Ishikawa (cell line): Measurements from ENCODE around the gene BTAF1.

ENCODE experiments used
- CEBPB ChIP-seq: IDR thresholded peaks from 2 replicates; pipeline ENCODE4 v1.6.1; 2012
- CREB1 ChIP-seq: IDR thresholded peaks from 2 replicates; pipeline ENCODE4 v1.6.1; 2012; ENCODE audit warnings: low read depth
- EGR1 ChIP-seq: IDR thresholded peaks from 2 replicates; pipeline ENCODE4 v1.6.1; 2012
- EP300 ChIP-seq: IDR thresholded peaks from 2 replicates; pipeline ENCODE4 v1.6.1; 2012; ENCODE audit warnings: borderline replicate concordance
- FOXM1 ChIP-seq: IDR thresholded peaks from 2 replicates; pipeline ENCODE4 v1.6.1; 2012; ENCODE audit warnings: low read depth, borderline replicate concordance
- NFIC ChIP-seq: IDR thresholded peaks from 2 replicates; pipeline ENCODE4 v1.6.1; 2012
- RAD21 ChIP-seq: IDR thresholded peaks from 2 replicates; pipeline ENCODE4 v1.6.1; 2012; ENCODE audit warnings: low read depth
- REST ChIP-seq: IDR thresholded peaks from 2 replicates; pipeline ENCODE4 v1.6.1; 2012; ENCODE audit warnings: low read depth, mild to moderate bottlenecking
- TAF1 ChIP-seq: IDR thresholded peaks from 2 replicates; pipeline ENCODE4 v1.6.1; 2012; ENCODE audit warnings: low read depth, mild to moderate bottlenecking
- TCF12 ChIP-seq: IDR thresholded peaks from 2 replicates; pipeline ENCODE4 v1.6.1; 2012; ENCODE audit warnings: low read depth
- TEAD4 ChIP-seq: IDR thresholded peaks from 2 replicates; pipeline ENCODE4 v1.6.1; 2012
- USF1 ChIP-seq: IDR thresholded peaks from 2 replicates; pipeline ENCODE4 v1.6.1; 2012
- YY1 ChIP-seq: IDR thresholded peaks from 2 replicates; pipeline ENCODE4 v1.6.1; 2012; ENCODE audit warnings: low read depth
- ZBTB7A ChIP-seq: IDR thresholded peaks from 2 replicates; pipeline ENCODE4 v1.6.1; 2012; ENCODE audit warnings: low read depth
- TF ChIP-seq, protein P1 (sequence below): IDR thresholded peaks from 2 replicates; pipeline ENCODE4 v1.6.1; 2012

BTAF1 gene

DNA sequence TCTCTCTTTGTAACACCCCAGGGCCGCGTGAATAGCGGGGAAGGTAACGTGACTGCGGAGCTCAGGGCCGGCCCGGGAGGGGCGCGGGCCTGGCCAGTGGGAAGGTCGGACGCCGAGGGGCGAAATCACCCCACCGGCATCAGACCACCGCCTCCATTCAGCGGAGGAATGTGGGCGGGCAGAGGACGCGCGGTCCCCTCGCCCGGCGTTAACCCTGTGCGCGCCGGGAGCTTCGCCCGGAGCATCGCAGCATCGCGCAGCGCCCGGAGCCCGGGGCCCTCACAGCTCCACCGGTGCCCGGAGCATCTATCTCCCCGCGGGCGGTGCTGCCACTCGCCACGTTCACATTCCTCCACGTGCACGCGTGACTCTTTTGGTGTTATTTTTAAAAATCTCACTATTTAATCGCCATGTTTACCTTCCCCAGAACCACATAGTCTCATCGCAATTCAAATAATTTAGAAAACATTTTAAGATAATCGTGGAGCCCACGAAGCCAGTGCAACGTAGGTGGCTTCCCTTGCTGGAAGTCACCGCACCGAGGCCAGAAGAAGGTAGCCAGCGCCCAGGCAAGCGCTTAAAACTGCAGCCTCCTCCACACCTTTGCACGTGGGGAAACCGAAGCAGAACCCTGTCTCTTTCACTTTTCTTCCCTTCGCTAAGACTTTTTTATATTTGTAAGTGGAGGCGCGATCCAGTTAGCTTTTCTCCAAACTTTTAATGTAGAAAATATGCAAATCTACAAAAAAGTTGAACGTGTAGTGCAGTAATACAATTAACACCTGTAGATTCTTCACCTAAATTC, 36.1 kb upstream of the BTAF1 start:
- peak; percentile 40; the same call in 1 of the 2 replicates for TF ChIP-seq TAF1
- TF ChIP-seq YY1 = peak; percentile 71
- TF ChIP-seq EGR1 = peak; percentile 18; the same call in 1 of the 2 replicates
- TF ChIP-seq, protein P1, sequence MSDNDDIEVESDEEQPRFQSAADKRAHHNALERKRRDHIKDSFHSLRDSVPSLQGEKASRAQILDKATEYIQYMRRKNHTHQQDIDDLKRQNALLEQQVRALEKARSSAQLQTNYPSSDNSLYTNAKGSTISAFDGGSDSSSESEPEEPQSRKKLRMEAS = peak; percentile 91
- TF ChIP-seq REST = no peak
- TF ChIP-seq EP300 = peak; percentile 55; the same call in 1 of the 2 replicates
- peak; percentile 77 for TF ChIP-seq TEAD4
- no peak for TF ChIP-seq CREB1
- TF ChIP-seq CEBPB = no peak
- peak; percentile 94 for TF ChIP-seq ZBTB7A
- TF ChIP-seq TCF12 = 0 out of 2 replicates have a peak, but pooled peaks have one; percentile 42
- TF ChIP-seq USF1 = peak; percentile 78

DNA sequence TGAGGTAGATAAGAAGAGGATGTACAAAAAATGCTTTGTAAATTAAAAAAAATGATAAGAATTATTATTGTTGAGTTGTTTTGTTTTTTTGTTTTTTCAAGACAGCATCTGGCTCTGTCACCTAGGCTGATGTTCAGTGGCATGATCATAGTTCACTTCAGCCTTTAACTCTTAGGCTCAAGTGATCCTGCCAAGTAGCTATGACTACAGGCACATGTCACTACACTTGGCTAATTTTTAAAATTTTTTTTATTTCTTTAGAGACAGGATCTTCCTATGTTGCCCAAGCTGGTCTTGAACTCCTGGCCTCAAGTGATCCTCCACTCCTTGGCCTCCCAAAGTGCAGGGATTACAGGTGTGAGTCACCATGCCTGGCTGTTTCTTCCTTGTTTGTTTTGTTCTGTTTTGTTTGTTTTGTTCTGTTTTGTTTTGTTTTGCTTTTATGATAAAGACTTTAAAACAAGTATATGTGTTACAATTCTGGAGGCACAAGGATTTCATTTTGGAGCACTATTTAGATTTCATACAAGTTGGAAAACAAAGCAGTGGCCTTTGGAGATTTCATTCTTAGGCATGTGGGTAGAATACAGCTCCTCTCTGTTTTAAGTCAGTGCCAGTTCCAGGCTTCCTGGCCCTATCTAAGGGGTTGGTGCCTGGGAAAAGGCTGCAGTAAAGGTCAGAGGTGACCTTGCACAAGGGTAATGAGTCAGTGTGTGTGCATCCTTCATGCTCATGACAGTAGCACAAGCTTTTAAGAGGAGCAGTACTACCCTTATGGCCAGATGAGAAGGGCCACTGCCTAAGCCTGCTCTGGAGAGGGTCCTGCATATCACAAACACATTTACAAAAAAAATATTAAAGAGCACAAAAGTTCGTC, 32.2 kb upstream of the BTAF1 start:
- TF ChIP-seq RAD21 = no peak

- no peak for TF ChIP-seq YY1
Observed at GRCh38 chr10:91893051-91893450, 30.5 kb upstream of the BTAF1 start.

- TF ChIP-seq CREB1 (no peak), TEAD4 (no peak), CEBPB (no peak), FOXM1 (no peak), TAF1 (no peak), ZBTB7A (no peak)
Observed at GRCh38 chr10:91896212-91896756, 27.3 kb upstream of the BTAF1 start.

DNA sequence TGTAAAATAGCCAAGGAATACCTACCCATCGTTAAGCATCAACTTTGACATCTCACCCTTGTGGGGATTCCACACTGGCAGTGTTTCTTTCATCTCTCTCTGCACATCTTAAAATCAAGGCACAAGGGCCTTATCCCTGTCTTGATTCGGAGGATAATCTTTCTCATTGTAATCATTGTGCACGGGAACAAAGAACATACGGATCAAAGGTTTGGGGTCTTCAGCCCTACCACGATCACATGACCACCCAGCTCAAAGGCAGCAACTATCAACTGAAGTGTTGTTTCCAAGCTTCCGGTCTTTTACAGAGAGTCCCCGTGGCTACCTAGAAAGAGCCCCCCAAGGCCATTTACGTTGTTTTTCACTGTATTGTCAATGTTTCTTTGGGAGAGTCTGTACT, 26.1 kb upstream of the BTAF1 start:
- TF ChIP-seq RAD21 (no peak), YY1 (no peak), EP300 (no peak), EGR1 (no peak), TCF12 (no peak), CEBPB (no peak), TAF1 (no peak), FOXM1 (no peak), NFIC (no peak), ZBTB7A (no peak), REST (no peak), USF1 (no peak), TEAD4 (no peak), CREB1 (no peak)
- TF ChIP-seq, protein P1 = no peak
